ENCODE data around the gene INAVA. TPM values are rescaled to one million over a fixed set of nuclear protein-coding genes. Genes with fewer than 3 reads are reported as not detected.

Gene INAVA
- total RNA-seq, 1 experiment from 2014 or later: 41.2 TPM

DNA sequence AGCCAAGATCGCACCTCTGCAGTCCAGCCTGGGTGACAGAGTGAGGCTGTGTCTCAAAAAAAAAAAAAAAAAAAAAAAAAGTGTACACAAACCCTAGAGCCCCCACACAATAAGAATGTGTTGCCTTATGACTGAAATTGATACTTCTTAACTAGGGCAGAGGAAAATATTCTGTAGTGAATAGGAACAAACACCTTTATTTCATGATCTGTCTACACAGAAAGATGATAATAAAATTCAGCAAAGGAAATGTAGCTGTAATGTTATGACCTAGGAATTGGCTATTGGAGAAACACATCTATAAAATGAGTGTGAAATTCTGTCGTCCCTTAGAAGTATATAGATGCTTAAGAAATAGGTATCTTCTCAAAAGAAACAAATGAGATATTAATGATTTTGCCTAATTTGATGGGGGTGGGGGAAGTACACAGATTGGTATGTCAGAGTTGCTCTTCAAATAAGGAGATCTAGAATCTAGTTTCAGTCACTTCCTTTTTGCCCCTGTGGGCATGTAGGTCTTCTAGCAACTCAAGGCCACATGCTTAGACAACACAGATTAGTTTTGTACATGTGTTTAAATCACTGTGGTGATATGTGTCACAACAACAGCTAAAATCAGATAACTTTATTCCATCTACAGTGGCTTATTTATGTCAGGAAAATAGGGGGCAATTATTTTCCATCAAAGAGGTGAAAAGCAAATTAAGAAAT, 32.6 kb upstream of the INAVA start:
- Mint-ChIP-seq H3K4me3 (no peak overlapping the region), H3K4me1 (peaks cover 2% of the 10 kb centered on the region; the same call in 1 of the 2 replicates), H3K36me3 (peaks cover 7% of the 10 kb centered on the region), H3K9me3 (no peaks in the 10 kb centered on the region), H3K27ac (no peak overlapping the region), H3K27me3 (ENCODE audit: low read depth) (no peaks in the 10 kb centered on the region)
- ATAC-seq (no peak), DNase-seq (ENCODE audit: low spot score) (no peak)
- POLR2A ChIA-PET: no interaction called here
- TF ChIP-seq, protein P1, sequence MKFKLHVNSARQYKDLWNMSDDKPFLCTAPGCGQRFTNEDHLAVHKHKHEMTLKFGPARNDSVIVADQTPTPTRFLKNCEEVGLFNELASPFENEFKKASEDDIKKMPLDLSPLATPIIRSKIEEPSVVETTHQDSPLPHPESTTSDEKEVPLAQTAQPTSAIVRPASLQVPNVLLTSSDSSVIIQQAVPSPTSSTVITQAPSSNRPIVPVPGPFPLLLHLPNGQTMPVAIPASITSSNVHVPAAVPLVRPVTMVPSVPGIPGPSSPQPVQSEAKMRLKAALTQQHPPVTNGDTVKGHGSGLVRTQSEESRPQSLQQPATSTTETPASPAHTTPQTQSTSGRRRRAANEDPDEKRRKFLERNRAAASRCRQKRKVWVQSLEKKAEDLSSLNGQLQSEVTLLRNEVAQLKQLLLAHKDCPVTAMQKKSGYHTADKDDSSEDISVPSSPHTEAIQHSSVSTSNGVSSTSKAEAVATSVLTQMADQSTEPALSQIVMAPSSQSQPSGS (CRISPR knock-in tag; IDR thresholded peaks at IDR 0.05; ENCODE audit: borderline replicate concordance, low read depth): no peak
- TF ChIP-seq IRF2 (CRISPR knock-in tag; IDR thresholded peaks at IDR 0.05; ENCODE audit: borderline replicate concordance, low read depth): no peak
- no peak for TF ChIP-seq FOXK1 (CRISPR knock-in tag; IDR thresholded peaks at IDR 0.05)
- no peak for TF ChIP-seq CBFB (CRISPR knock-in tag; IDR thresholded peaks at IDR 0.05; ENCODE audit: low read depth)
- no peak for TF ChIP-seq ZNF396 (CRISPR knock-in tag; IDR thresholded peaks at IDR 0.05; ENCODE audit: borderline replicate concordance)
- no peak for TF ChIP-seq ZNF317 (CRISPR knock-in tag; IDR thresholded peaks at IDR 0.05; ENCODE audit: borderline replicate concordance, low read depth)
- TF ChIP-seq, protein P2, sequence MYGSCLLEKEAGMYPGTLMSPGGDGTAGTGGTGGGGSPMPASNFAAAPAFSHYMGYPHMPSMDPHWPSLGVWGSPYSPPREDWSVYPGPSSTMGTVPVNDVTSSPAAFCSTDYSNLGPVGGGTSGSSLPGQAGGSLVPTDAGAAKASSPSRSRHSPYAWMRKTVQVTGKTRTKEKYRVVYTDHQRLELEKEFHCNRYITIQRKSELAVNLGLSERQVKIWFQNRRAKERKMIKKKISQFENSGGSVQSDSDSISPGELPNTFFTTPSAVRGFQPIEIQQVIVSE (CRISPR knock-in tag; IDR thresholded peaks at IDR 0.05; ENCODE audit: borderline replicate concordance): no peak
- no peak for TF ChIP-seq NFYB (CRISPR knock-in tag; conservative IDR thresholded peaks at IDR 0.05; ENCODE audit: low read depth)
- TF ChIP-seq ZNF232 (CRISPR knock-in tag; IDR thresholded peaks at IDR 0.05): no peak
- CTCF ChIA-PET: no interaction called here

DNA sequence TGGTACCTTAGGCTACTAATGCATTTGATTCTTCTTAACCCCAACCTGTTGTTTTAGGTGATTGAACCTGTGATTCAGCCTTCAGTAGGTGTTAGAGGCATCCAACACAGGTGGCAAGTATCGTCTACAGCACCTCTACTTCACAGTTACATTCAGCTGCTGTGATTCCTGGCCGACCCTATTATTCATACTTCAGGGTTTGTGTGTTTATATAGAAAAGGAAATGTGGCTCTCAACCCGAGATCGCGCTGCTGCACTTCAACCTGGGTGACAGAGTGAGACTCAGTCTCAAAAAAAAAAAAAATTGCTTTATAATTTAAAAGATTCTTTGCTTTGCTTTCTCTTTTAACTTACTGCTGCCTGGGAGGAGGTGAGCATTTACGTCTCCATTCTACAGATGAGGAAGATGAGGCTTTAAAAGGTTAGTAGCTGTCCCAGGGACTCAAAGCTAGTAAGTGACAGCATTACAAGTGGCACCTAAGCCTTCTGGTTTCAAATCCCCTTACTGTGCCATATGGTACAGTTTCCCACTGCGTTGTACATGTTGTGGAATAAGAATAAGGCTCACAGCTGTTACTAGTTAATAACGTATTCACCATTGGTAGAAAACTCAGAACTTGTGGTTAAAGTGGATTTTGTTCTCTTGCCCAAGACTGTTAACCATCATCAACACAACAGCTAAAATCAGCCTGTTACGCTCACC, 31.8 kb upstream of the INAVA start:
- ChIA-PET CTCF (no interaction called here), POLR2A (no interaction called here)
- Mint-ChIP-seq H3K4me3 (no peak overlapping the region), H3K9me3 (no peaks in the 10 kb centered on the region), H3K27me3 (ENCODE audit: low read depth) (no peaks in the 10 kb centered on the region), H3K27ac (no peak overlapping the region), H3K36me3 (peaks cover 4% of the 10 kb centered on the region), H3K4me1 (peaks cover 4% of the 10 kb centered on the region; the same call in 1 of the 2 replicates)
- ATAC-seq: no peak
- DNase-seq (ENCODE audit: low spot score): no peak
- TF ChIP-seq HMGA2 (CRISPR knock-in tag; IDR thresholded peaks at IDR 0.05) (no peak), JAZF1 (CRISPR knock-in tag; IDR thresholded peaks at IDR 0.05) (no peak), RELA (CRISPR knock-in tag; IDR thresholded peaks at IDR 0.05; ENCODE audit: borderline replicate concordance) (no peak), ZNF138 (CRISPR knock-in tag; conservative IDR thresholded peaks at IDR 0.05) (no peak), TCF7 (CRISPR knock-in tag; IDR thresholded peaks at IDR 0.05; ENCODE audit: low read depth) (no peak), ZNF263 (CRISPR knock-in tag; IDR thresholded peaks at IDR 0.05; ENCODE audit: low read depth) (no peak), NR1H2 (CRISPR knock-in tag; IDR thresholded peaks at IDR 0.05) (no peak)
- TF ChIP-seq, protein P3, sequence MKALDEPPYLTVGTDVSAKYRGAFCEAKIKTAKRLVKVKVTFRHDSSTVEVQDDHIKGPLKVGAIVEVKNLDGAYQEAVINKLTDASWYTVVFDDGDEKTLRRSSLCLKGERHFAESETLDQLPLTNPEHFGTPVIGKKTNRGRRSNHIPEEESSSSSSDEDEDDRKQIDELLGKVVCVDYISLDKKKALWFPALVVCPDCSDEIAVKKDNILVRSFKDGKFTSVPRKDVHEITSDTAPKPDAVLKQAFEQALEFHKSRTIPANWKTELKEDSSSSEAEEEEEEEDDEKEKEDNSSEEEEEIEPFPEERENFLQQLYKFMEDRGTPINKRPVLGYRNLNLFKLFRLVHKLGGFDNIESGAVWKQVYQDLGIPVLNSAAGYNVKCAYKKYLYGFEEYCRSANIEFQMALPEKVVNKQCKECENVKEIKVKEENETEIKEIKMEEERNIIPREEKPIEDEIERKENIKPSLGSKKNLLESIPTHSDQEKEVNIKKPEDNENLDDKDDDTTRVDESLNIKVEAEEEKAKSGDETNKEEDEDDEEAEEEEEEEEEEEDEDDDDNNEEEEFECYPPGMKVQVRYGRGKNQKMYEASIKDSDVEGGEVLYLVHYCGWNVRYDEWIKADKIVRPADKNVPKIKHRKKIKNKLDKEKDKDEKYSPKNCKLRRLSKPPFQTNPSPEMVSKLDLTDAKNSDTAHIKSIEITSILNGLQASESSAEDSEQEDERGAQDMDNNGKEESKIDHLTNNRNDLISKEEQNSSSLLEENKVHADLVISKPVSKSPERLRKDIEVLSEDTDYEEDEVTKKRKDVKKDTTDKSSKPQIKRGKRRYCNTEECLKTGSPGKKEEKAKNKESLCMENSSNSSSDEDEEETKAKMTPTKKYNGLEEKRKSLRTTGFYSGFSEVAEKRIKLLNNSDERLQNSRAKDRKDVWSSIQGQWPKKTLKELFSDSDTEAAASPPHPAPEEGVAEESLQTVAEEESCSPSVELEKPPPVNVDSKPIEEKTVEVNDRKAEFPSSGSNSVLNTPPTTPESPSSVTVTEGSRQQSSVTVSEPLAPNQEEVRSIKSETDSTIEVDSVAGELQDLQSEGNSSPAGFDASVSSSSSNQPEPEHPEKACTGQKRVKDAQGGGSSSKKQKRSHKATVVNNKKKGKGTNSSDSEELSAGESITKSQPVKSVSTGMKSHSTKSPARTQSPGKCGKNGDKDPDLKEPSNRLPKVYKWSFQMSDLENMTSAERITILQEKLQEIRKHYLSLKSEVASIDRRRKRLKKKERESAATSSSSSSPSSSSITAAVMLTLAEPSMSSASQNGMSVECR (CRISPR knock-in tag; IDR thresholded peaks at IDR 0.05; ENCODE audit: borderline replicate concordance): no peak
- TF ChIP-seq, protein P4, sequence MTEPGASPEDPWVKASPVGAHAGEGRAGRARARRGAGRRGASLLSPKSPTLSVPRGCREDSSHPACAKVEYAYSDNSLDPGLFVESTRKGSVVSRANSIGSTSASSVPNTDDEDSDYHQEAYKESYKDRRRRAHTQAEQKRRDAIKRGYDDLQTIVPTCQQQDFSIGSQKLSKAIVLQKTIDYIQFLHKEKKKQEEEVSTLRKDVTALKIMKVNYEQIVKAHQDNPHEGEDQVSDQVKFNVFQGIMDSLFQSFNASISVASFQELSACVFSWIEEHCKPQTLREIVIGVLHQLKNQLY (CRISPR knock-in tag; IDR thresholded peaks at IDR 0.05): no peak
- TF ChIP-seq, protein P1 (CRISPR knock-in tag; IDR thresholded peaks at IDR 0.05; ENCODE audit: borderline replicate concordance, low read depth): no peak
- TF ChIP-seq, protein P5, sequence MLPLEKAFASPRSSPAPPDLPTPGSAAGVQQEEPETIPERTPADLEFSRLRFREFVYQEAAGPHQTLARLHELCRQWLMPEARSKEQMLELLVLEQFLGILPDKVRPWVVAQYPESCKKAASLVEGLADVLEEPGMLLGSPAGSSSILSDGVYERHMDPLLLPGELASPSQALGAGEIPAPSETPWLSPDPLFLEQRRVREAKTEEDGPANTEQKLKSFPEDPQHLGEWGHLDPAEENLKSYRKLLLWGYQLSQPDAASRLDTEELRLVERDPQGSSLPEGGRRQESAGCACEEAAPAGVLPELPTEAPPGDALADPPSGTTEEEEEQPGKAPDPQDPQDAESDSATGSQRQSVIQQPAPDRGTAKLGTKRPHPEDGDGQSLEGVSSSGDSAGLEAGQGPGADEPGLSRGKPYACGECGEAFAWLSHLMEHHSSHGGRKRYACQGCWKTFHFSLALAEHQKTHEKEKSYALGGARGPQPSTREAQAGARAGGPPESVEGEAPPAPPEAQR (CRISPR knock-in tag; IDR thresholded peaks at IDR 0.05): no peak
- TF ChIP-seq, protein P6, sequence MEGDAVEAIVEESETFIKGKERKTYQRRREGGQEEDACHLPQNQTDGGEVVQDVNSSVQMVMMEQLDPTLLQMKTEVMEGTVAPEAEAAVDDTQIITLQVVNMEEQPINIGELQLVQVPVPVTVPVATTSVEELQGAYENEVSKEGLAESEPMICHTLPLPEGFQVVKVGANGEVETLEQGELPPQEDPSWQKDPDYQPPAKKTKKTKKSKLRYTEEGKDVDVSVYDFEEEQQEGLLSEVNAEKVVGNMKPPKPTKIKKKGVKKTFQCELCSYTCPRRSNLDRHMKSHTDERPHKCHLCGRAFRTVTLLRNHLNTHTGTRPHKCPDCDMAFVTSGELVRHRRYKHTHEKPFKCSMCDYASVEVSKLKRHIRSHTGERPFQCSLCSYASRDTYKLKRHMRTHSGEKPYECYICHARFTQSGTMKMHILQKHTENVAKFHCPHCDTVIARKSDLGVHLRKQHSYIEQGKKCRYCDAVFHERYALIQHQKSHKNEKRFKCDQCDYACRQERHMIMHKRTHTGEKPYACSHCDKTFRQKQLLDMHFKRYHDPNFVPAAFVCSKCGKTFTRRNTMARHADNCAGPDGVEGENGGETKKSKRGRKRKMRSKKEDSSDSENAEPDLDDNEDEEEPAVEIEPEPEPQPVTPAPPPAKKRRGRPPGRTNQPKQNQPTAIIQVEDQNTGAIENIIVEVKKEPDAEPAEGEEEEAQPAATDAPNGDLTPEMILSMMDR (IDR thresholded peaks at IDR 0.05): no peak

All from WTC11 (cell line).